Measurements from ENCODE around the gene EXOC3L1.

EXOC3L1 gene

DNA sequence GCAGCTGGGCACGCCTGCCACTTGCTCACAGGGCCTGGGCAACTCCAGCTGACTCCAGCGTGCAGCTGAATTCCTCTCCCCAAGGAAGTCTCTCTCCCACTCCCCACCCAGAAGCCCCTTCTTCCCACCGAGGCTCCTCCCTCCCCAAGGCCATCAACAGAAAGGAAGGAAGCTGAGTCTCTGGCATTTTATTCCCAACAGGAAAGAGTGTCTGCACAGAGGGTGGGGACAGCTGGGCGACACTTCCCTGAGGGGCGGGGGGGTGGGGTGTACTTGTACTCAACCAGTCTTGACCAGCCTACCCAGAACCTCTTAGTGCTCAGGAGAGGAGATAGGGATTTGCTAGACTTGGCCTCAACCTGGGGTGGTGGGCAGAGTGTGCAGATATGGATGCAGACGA, at the start of gene EXOC3L1:
TSS of gene EXOC3L1 (minus strand) at position 96 of the 400 bp plus-strand sequence. CDS start 460 bp downstream, outside the sequence.
- no peak for DNase-seq (ENCODE audit: low read depth, low spot score)

- no peak for DNase-seq (ENCODE audit: low read depth, low spot score)
Observed at GRCh38 chr16:67238806-67239470, 49.0 kb upstream of the EXOC3L1 start.

- no peak for DNase-seq (ENCODE audit: low read depth, low spot score)
Observed at GRCh38 chr16:67238278-67238575, 48.3 kb upstream of the EXOC3L1 start.

GRCh38 chr16:67237396-67238277, 47.7 kb upstream of the EXOC3L1 start:
- no peak for DNase-seq (ENCODE audit: low read depth, low spot score)

DNA sequence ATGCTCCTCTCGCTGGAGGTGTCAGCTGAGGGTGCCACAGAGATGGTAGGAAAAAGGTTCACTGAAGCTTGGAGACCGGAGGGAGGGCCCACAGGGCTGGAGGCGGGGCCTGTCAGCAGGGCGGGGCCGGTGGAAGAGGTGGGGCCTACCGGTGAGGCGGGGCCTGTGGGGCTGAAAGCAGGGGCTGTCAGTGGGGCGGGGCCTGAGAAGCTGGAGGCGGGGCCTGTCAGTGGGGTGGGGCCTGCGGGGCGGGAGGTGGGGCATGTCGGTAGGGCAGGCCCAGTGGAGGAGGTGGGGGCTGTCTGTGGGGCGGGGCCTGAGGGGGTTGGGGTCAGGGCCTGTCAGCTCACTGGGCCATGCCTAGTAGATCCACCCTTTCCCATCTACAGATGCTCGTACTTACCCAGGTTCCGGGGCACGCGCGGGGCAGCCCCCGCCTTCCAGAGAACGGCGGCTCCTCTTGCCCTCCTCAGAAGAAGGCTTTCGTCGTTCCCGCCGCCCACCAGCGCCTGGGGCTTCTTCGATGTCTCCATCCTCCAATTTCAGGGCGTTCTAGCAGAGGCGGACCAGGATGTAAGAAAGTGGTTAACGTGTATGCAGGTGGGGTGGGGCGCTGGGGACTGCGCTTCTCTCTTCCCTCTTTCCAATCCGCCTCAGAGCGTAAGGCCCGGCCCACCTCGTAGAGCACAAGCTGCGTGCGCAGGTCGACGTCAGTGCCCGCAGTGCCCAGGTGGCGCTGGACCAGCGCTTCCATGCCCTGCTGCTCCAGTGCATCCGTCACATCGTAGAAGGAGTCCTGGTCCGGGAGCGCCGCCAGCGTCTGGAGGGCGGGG, 46.8 kb upstream of the EXOC3L1 start:
- peak; percentile 38 for DNase-seq (ENCODE audit: low read depth, low spot score)

- no peak for DNase-seq (ENCODE audit: low read depth, low spot score)
Observed at GRCh38 chr16:67235816-67236562, 46.1 kb upstream of the EXOC3L1 start.

DNA sequence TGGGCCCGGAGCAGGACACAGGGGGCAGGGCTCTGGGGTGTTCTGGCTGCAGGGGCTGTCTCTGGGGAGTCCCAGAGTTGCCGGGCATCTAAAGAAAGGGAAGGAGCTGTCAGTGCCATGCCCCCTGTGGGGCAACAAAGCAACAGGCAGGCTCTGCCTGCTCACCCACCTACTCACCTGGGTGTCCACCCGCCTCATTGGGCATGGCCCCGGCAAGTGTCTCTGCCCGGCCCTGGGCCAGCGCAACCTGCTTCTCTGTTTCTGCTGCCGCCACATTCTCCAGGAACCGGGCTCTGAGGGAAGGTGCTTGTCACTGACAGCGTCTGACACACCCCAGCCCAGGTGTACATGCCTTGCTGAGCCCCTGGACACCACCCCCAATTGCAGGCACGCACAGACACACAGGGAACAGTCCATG, 44.3 kb upstream of the EXOC3L1 start:
- DNase-seq (ENCODE audit: low read depth, low spot score) = no peak

DNA sequence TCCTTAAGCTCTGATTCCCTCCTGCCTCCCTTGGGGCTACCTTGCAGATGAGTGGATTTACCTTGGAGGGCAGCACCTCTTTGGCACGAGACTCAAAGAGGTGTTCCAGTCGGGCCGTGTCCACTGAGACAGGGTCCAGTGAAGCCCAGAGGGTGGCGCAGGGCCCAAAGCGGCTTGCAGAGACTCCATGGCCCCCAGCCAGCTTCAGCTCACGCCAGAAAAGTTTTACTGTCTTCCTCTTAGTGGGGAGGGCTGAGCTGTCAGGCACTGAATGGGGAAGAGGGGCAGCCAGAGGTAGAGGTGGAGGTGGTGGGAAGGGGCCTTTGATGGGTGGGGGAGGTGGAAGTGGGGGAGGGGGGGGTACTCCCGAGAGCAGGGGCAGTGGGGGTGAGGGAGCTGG, 43.7 kb upstream of the EXOC3L1 start:
- DNase-seq (ENCODE audit: low read depth, low spot score) = no peak

- no peak for DNase-seq (ENCODE audit: low read depth, low spot score)
Observed at GRCh38 chr16:67230809-67231660, 41.1 kb upstream of the EXOC3L1 start.

- DNase-seq (ENCODE audit: low read depth, low spot score) = no peak
Observed at GRCh38 chr16:67229906-67230808, 40.2 kb upstream of the EXOC3L1 start.

- DNase-seq (ENCODE audit: low read depth, low spot score) = no peak
Observed at GRCh38 chr16:67228905-67229304, 39.0 kb upstream of the EXOC3L1 start.

GRCh38 chr16:67228034-67228785, 38.3 kb upstream of the EXOC3L1 start:
- no peak for DNase-seq (ENCODE audit: low read depth, low spot score)

DNA sequence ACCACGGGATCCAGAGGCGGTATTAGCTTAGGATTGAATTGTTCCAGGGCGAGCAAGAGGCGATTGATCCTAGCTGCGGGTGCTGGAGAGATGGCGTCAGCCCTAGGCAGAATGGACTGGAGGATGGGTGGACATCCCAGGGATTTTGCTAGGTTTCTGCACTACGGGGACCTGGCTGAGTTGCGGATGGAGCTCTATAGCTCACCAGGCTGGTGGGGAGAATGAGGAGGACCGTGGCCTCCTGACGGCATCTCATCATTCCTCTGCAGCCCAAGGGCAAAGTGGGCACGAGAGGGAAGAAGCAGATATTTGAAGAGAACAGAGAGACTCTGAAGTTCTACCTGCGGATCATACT, 37.6 kb upstream of the EXOC3L1 start:
- no peak for DNase-seq (ENCODE audit: low read depth, low spot score)

- peak; percentile 98 for DNase-seq (ENCODE audit: low read depth, low spot score)
Observed at GRCh38 chr16:67226804-67227566, 37.0 kb upstream of the EXOC3L1 start, which contains the start of gene TMEM208. TMEM208 (plus strand) TSS chr16:67227130; CDS start chr16:67227219, 89 bp downstream.

DNA sequence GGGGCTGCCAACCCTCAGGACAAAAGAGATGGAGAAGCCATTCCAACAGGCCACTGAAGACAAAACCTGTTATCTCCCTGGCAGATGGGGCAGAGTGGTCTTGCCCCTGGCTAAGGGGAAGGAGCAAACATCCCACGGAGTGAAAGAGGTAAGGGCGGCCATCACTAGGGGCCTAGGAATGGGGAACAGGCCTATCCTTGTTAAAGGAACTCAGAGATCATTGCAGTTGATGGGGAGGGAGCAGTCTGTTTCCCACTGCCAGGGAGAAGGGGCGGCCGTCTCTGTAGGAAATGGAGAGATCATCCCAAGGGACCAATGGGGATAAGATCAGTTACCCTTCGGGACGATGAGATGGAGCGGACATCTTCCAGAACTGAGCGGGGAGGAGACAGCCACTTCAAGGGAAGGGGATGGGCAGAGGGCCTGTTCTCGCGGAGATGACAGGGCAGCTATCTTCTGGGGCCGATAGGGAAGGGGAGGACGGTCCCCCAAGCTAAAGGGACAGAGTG, 36.4 kb upstream of the EXOC3L1 start:
- no peak for DNase-seq (ENCODE audit: low read depth, low spot score)

DNA sequence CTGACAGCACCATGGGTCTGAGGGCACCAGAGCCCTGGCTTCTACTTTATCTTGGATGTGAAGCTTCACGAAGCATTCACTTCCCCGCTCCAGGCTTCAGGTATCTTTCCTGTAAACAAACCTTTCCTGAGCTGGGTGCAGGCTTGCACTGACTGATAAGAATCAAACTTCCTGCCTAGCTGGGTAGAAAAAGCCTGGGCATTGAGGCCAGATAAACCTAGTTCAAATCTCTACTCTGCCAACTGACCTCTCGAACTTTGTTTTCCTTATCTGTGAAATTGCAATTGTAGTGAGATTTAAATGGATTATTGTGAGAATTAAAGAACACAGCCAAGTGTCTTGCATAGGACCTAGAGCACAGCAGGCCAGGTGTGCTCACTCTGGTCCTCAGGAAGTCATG, 34.1 kb upstream of the EXOC3L1 start:
- no peak for DNase-seq (ENCODE audit: low read depth, low spot score)

DNA sequence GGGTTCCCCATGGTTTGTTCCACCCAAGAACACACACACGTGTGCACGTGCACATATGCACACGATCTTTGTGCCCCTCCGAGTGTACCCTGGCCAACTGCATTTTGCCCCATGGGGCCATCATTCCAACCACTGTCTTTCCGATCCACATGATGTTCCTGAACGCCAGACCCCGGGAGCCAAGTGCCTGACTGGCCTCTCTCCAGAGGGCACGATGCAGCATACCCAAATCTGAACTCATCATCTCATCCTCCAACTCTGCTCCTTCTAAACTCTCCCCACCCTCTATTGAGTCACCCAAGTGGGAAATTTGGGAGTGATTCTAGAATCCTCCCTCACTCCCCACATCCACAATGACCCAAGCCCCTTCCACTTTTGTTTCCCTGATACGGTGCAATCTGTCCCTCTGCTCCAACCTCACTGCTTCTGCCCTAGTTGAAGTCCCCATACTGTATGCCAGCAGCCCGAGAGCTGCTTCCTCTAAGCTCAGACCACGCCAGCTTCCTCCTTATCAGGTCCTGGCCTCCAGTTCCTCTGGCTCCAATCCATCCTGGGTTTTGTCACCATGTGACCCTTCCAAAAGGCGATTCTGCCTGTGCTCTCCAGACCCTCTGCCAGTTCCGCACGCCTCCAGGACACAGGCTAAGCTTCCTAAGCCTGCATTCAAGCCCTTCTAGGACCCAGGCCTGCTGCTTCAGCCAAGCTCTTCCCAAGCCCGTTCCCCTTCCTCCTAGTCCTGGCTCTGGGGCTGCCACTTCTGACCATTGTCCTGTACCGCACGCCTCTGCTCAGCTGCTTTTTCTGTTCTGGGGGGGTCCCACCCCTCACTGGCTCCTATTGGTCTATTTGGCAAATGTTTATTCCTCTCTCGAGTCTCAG, 26.9 kb upstream of the EXOC3L1 start:
- no peak for DNase-seq (ENCODE audit: low read depth, low spot score)
